ENCODE data around the gene C22orf42.
"Not testable (repeated sequence)": the region's sequence is repeated elsewhere in the genome, so short reads cannot be mapped to it uniquely, and the experiment has no call there.

C22orf42 gene

DNA sequence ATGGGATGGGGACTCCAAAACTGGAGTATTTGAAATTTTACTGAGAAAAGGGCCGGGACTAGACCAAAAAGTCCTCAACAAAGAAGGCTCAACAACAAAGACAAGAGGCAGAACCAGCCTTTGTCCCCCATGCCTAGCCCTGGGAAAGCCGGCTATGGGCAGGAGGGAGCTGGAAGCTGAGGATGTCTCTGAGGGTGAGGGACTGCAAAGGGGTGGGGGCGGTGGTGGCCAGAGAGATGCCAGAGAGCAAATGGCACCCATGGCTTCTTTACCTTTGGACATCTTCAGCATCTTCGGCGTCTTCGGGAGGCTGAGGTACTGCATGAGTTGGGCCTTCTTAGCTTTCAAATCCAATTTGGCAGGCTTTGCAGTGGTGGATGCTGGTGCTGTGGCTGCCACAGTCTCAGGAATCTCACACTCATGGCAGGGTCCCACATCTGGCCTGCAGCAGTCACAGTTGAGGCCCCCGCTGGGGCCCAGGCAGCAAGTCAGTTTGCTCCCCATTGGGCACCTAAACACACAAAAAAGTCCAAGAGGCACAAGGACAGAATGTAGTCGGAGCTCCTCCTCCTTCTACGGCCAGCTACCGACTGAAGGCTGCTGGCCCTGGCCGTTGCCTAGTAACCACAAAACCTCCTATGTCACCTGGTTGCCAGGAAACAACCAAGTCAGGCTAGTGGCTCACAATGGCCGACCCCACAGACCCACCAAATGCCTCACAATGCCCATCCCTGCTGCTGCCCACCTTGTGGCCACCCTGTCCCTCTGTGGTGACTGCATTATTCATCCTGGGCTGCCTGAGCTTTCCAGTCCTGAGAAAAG, at the start of gene C22orf42:
Gene C22orf42, minus strand, starts transcription at position 592 of the 822 bp plus-strand sequence. Its CDS starts 88 bp downstream, at position 504.
- DNase-seq (ENCODE audit: low read depth): no peak

DNA sequence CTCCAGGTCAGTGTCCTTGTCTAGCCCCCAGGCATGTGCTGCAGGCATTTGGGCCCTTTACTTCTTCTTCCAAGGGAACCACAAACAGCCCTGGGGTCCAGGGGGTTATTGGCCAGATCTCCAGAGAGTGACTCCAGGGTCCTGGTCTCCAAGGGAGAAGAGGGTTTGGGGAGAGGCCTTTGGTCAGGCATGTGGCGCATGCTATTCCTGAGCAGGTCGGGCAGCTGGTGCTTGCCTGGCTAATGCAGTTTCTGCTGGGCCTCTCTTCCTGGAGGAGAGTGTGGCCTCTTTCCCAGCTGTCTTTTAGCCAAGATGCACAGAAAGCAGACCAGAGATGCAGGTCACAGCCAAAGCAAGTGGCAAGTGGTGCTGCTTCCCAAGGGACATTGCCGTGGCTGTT, 49.6 kb upstream of the C22orf42 start:
- DNase-seq (ENCODE audit: low read depth): no peak

GRCh38 chr22:32207971-32208480, 48.9 kb upstream of the C22orf42 start:
- no peak for DNase-seq (ENCODE audit: low read depth)

DNA sequence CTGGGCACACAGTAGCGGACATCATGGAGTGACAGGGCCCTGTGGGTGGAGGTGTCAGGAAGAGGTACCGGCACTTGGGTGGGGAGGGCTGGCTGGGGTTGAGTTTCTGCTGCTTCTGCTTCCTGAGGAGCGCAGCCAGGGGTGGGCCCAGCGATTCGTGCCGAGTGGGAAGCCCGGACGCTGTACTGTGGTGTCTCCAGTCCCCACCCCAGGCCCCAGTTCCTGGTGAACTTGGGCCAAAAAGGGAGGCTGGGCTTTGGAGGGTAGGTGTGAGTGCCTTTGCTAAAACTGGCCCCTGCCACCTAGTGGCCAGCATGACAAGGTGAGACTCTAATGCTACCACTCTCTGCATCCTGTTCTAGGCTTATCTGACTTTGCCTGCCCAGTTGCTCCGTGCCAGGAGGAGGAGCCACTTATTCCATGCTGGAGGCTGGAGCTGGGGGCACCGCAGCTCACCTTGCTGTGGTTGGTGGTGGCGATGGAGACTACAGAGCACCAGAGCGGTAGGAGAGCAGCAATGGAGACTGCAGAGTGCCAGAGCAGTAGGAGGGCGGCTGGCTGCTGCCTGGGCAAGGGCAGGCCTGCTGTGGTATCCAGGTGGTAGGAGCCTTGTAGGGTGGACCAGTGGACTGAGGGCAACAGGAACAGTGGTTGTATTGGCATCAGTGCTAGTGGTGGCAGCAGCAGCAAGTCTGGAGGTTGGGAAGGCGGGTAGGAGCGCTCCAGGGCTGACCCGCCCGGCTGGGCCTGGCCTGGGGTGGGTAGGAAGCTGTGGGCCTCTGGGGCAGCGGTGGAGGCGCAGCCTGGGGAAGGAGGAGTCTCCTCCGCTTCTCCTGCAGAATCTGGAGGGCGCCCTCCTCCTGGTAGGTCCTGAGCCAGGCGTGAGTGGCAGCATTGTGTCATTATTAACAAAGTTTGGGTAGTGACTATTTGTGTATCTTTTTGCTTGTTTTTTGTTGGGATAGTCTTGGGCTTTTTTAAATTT, 48.0 kb upstream of the C22orf42 start:
- peak; percentile 20 for DNase-seq (ENCODE audit: low read depth)

GRCh38 chr22:32205974-32206773, 47.1 kb upstream of the C22orf42 start:
- no peak for DNase-seq (ENCODE audit: low read depth)

GRCh38 chr22:32204856-32205722, 46.0 kb upstream of the C22orf42 start, which contains the start of gene RFPL2:
TSS of gene RFPL2 (minus strand) at chr22:32205073. CDS start at chr22:32202451, 2,622 bp downstream.
- DNase-seq (ENCODE audit: low read depth): peak; percentile 21

DNA sequence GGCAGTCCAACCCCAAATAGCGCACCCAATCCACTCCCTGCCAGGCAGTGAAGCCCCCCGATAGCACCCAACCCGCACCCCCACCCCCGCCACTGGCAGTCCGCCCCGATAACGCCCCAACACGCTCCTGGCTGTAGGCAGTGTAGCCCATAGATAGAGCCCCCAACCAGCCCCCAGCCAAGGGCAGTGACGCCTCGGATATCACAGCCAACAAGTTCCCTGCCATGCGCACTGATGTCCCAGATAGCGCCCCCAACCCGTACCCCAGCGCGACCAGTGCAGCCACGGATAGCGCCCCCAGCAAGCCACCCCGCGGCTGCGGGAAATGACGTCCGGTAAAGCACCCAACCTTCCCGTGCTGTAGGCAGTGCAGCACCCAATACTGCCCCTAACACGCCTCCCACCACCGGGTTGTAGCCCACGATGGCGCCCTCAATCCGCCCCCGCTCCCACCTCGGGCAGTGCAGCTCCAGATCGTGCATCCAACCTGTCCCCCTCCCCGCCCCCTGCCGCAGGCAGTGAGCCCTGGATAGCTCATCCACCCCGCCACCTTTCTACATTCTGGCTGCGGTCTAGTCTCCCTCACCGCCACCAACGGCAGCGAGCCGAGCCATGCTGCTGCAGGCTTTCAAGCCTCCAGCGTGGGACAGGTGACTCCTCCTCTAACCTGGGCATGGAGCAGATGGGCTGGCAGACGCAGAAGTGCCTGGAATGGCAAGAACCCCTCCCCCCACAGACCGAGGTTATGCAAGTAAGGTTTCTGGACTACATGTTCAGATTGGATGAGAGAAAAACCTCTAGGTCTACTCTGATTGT, 45.1 kb upstream of the C22orf42 start:
- DNase-seq (ENCODE audit: low read depth): no peak

GRCh38 chr22:32203181-32204039, 44.3 kb upstream of the C22orf42 start:
- no peak for DNase-seq (ENCODE audit: low read depth)

DNA sequence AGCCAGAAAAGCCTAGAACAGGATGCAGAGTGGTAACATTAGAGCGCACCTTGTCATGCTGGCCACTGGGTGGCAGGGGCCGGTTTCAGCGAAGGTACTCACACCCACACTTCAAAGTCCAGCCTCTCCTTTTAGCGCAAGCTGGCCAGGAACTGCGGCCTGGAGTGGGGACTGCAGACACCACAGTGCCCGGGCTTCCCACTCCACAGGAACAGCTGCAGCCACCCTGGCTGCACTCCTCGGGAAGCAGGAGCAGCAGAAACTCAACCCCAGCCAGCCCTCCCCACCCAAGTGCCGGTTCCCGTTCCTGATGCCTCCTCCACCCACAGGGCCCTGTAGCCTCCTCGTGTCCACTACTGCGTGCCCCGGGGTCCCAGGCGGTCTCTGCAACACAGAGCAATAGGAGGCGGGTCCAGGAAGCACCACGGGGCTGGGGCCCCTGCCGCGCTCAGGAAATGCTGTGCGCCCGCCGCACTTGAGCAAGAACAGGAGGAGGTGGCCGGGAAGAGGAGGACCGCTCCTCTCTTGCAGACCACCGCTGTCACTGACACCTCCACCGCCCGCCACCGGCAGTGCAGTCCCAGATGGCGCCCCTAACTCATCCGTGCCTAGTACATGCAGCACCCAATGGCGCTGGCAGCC, 43.6 kb upstream of the C22orf42 start:
- DNase-seq (ENCODE audit: low read depth): peak; percentile 34

- DNase-seq (ENCODE audit: low read depth): no peak
Observed at GRCh38 chr22:32202161-32202538, 43.0 kb upstream of the C22orf42 start.

- DNase-seq (ENCODE audit: low read depth): no peak
Observed at GRCh38 chr22:32200752-32201151, 41.6 kb upstream of the C22orf42 start.

DNA sequence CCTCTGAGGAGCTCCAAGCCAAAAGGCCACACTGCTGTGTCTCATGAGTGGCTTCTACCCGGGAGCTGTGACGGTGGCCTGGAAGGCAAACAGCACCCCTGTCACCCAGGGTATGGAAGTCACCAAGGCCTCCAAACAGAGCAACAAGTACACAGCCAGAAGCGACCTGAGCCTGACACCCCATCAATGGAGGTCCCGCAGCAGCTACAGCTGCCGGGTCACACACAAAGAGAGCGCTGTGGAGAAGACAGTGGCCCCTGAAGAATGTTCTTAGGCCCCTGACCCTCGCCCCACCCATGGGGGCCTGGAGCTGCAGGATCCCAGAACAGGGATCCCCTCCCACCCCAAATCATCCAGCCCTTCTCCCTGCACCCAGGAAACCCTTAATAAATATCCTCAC, 40.9 kb upstream of the C22orf42 start:
- DNase-seq (ENCODE audit: low read depth): no peak

GRCh38 chr22:32199341-32199740, 40.2 kb upstream of the C22orf42 start:
- DNase-seq (ENCODE audit: low read depth): no peak

- DNase-seq (ENCODE audit: low read depth): not testable (repeated sequence)
Observed at GRCh38 chr22:32197553-32198226, 38.6 kb upstream of the C22orf42 start.

GRCh38 chr22:32195900-32196299, 36.8 kb upstream of the C22orf42 start:
- DNase-seq (ENCODE audit: low read depth): not testable (repeated sequence)

GRCh38 chr22:32193346-32193745, 34.2 kb upstream of the C22orf42 start:
- DNase-seq (ENCODE audit: low read depth): not testable (repeated sequence)

GRCh38 chr22:32191021-32191420, 31.9 kb upstream of the C22orf42 start:
- not testable (repeated sequence) for DNase-seq (ENCODE audit: low read depth)

DNA sequence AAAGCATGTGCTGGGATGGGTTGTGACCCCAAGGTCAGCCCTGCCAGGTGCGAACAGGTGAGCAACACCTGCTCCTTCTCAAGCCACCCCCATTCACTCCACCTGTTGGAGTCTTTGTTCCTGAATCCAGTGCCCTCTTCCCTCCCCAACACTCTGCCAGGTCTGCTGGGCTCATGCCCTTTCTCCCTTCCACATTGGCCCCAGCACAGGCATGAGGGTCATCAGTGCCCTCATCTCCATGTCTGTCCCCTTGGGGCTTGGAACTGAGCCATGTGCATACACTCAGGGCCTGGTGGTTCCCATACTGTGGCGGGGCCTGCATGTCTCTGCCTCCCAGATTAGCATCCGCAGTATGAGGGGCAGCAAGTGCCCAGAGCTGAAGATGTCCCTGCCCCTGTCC, 26.7 kb upstream of the C22orf42 start:
- DNase-seq (ENCODE audit: low read depth): no peak
